GM23248 (cell line): Measurements from ENCODE around the gene MRPS22.

Experiments used
- EZH2 ChIP-seq: fragments of 200-600 bp; sonication (generic); IDR thresholded peaks from 2 replicates; pipeline ENCODE4 v1.6.1; 2018; ENCODE audit warnings: antibody characterized with exemption, mild to moderate bottlenecking; ENCODE audit not compliant: insufficient read depth, poor library complexity, severe bottlenecking
- EZH2phosphoT487 ChIP-seq: fragments of 200-600 bp; sonication (generic); IDR thresholded peaks from 2 replicates; pipeline ENCODE4 v1.6.1; 2018; ENCODE audit warnings: antibody characterized with exemption, moderate library complexity, mild to moderate bottlenecking, low read depth; ENCODE audit not compliant: insufficient read depth

- TF ChIP-seq EZH2, result no peak
- TF ChIP-seq EZH2phosphoT487, result no peak
Observed at GRCh38 chr3:139307072-139307491, 36.7 kb upstream of the MRPS22 start.
